ENCODE measurements around the gene PPP1R2C. TPM values are rescaled to one million over a fixed set of nuclear protein-coding genes. Genes with fewer than 3 reads are reported as not detected.

Gene PPP1R2C
- total RNA-seq, 1 donor from 2014 or later, result not detected

GRCh38 chrX:42797651-42798269, 19.8 kb upstream of the PPP1R2C start:
- Mint-ChIP-seq H3K9me3 (peaks cover 20% of the 10 kb centered on the region), H3K4me1 (no peaks in the 10 kb centered on the region), H3K27ac (no peak overlapping the region), H3K27me3 (ENCODE audit: low read depth) (no peaks in the 10 kb centered on the region), H3K4me3 (no peak overlapping the region), H3K36me3 (no peaks in the 10 kb centered on the region)
- DNase-seq (ENCODE audit: low spot score in 2 of 2, unreplicated experiment in 2 of 2), result no peak
- TF ChIP-seq, protein P1, sequence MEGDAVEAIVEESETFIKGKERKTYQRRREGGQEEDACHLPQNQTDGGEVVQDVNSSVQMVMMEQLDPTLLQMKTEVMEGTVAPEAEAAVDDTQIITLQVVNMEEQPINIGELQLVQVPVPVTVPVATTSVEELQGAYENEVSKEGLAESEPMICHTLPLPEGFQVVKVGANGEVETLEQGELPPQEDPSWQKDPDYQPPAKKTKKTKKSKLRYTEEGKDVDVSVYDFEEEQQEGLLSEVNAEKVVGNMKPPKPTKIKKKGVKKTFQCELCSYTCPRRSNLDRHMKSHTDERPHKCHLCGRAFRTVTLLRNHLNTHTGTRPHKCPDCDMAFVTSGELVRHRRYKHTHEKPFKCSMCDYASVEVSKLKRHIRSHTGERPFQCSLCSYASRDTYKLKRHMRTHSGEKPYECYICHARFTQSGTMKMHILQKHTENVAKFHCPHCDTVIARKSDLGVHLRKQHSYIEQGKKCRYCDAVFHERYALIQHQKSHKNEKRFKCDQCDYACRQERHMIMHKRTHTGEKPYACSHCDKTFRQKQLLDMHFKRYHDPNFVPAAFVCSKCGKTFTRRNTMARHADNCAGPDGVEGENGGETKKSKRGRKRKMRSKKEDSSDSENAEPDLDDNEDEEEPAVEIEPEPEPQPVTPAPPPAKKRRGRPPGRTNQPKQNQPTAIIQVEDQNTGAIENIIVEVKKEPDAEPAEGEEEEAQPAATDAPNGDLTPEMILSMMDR (IDR thresholded peaks at IDR 0.05; ENCODE audit: unreplicated experiment), result no peak

DNA sequence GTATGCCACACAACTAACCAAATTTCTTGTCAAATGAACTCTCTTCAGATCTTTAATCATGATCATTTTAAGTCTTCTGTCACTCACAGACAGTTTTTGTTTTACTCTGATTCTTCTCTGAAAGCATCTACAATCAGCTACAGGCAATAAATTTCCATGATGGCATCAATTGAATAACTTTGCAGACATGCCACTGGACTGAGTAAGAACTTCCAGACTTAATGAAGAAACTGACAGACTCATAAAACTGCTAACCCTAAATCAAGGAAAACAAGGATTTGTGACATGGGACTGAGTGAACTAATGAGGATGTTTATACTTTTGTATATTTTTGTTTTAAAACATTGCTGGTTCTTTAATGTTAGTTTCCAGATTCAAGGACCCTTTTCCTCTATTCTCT, 5.5 kb upstream of the PPP1R2C start:
- no peaks in the 10 kb centered on the region for H3K27me3 Mint-ChIP-seq (ENCODE audit: low read depth)
- H3K4me1 Mint-ChIP-seq, result peaks cover 14% of the 10 kb centered on the region
- TF ChIP-seq, protein P1 (IDR thresholded peaks at IDR 0.05; ENCODE audit: unreplicated experiment), result no peak
- no peak for DNase-seq (ENCODE audit: low spot score in 2 of 2, unreplicated experiment in 2 of 2)
- H3K27ac Mint-ChIP-seq, result no peak overlapping the region
- peaks cover 32% of the 10 kb centered on the region for H3K9me3 Mint-ChIP-seq
- H3K4me3 Mint-ChIP-seq, result no peak overlapping the region
- H3K36me3 Mint-ChIP-seq, result no peaks in the 10 kb centered on the region

GRCh38 chrX:42776195-42776594, 1.8 kb downstream of the PPP1R2C start:
- Mint-ChIP-seq H3K27ac (peak overlapping the region; percentile 4), H3K4me1 (peaks cover 14% of the 10 kb centered on the region), H3K36me3 (no peaks in the 10 kb centered on the region), H3K9me3 (peaks cover 19% of the 10 kb centered on the region), H3K27me3 (ENCODE audit: low read depth) (no peaks in the 10 kb centered on the region), H3K4me3 (no peak overlapping the region)
- no peak for DNase-seq (ENCODE audit: low spot score in 2 of 2, unreplicated experiment in 2 of 2)
- TF ChIP-seq, protein P1 (IDR thresholded peaks at IDR 0.05; ENCODE audit: unreplicated experiment), result no peak

GRCh38 chrX:42772874-42773273, 5.1 kb downstream of the PPP1R2C start:
- Mint-ChIP-seq H3K4me1 (peaks cover 8% of the 10 kb centered on the region), H3K9me3 (peaks cover 8% of the 10 kb centered on the region), H3K4me3 (no peak overlapping the region), H3K36me3 (peaks cover 2% of the 10 kb centered on the region), H3K27ac (no peak overlapping the region), H3K27me3 (ENCODE audit: low read depth) (no peaks in the 10 kb centered on the region)
- no peak for DNase-seq (ENCODE audit: low spot score in 2 of 2, unreplicated experiment in 2 of 2)
- TF ChIP-seq, protein P1 (IDR thresholded peaks at IDR 0.05; ENCODE audit: unreplicated experiment), result no peak

DNA sequence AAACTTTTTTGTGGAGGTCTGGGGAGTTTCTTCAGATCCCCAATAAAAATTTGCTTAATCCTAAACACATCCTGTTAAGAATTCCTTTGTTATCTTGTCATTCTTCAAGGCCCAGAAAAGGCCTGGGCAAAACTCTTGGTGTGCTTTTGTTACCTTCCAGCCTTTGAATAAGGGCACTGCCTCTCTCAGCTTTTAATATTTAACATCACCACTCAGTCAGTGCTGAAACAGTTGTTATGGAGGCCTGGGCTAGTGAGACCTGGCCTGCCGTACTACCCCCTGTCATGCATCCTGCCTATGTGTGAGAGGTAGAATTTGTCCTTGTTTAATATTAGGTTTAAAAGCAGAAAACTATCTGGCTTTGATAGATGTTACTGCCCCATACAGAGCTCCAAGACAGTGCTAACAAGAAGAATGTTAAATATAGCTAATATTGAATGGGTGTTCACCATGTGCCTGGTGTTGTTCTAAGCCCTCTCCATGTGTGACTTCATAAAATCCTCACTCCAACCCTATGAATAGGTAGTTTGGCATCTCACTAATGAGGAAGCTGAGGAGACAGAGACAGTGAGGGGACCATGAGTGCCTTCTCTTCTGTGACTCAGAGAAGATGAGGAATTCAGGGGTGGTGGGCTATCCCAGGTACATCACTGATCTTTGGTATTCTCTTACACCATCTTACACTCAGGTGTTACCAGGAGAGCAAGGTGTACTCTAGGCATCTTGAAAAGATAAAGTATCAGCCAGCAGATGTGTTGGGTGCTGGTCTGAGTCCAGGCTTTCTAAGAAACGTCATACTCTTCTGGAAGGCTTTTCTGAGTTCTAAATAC, 6.2 kb downstream of the PPP1R2C start:
- H3K4me1 Mint-ChIP-seq, result peaks cover 8% of the 10 kb centered on the region
- no peak for DNase-seq (ENCODE audit: low spot score in 2 of 2, unreplicated experiment in 2 of 2)
- H3K27ac Mint-ChIP-seq, result no peak overlapping the region
- no peak overlapping the region for H3K4me3 Mint-ChIP-seq
- TF ChIP-seq, protein P1 (IDR thresholded peaks at IDR 0.05; ENCODE audit: unreplicated experiment), result no peak
- peaks cover 2% of the 10 kb centered on the region for H3K36me3 Mint-ChIP-seq
- no peaks in the 10 kb centered on the region for H3K27me3 Mint-ChIP-seq (ENCODE audit: low read depth)
- H3K9me3 Mint-ChIP-seq, result peaks cover 10% of the 10 kb centered on the region
